T-helper 1 cell treated with Interleukin-12 subunit alpha and Interleukin-12 subunit beta and Interleukin-4 antibody, amounts not matched to agents 30 μg/mL and 1 μg/mL, for 36 hours (primary cell): ENCODE data around the gene ZMAT2.
A peak's percentile ranks its signal among the peaks of the same experiment; 100 is the strongest.
"Not testable (repeated sequence)": the region's sequence is repeated elsewhere in the genome, so short reads cannot be mapped to it uniquely, and the experiment has no call there.

ENCODE experiments used
- H3K27ac Mint-ChIP-seq: one replicate; pipeline ENCODE4 v1.8.0; 2021; ENCODE audit warnings: mild to moderate bottlenecking, mixed read lengths
- H3K27me3 Mint-ChIP-seq: one replicate; pipeline ENCODE4 v1.8.0; 2021; ENCODE audit warnings: low read depth, mixed read lengths
- H3K36me3 Mint-ChIP-seq: one replicate; pipeline ENCODE4 v1.8.0; 2021; ENCODE audit warnings: low read depth, mixed read lengths
- H3K4me1 Mint-ChIP-seq: one replicate; pipeline ENCODE4 v1.8.0; 2021; ENCODE audit warnings: low read depth, mixed read lengths
- H3K4me3 Mint-ChIP-seq: one replicate; pipeline ENCODE4 v1.8.0; 2021; ENCODE audit warnings: mild to moderate bottlenecking, moderate library complexity, mixed read lengths
- H3K9me3 Mint-ChIP-seq: one replicate; pipeline ENCODE4 v1.8.0; 2021; ENCODE audit warnings: mixed read lengths

ZMAT2 gene

DNA sequence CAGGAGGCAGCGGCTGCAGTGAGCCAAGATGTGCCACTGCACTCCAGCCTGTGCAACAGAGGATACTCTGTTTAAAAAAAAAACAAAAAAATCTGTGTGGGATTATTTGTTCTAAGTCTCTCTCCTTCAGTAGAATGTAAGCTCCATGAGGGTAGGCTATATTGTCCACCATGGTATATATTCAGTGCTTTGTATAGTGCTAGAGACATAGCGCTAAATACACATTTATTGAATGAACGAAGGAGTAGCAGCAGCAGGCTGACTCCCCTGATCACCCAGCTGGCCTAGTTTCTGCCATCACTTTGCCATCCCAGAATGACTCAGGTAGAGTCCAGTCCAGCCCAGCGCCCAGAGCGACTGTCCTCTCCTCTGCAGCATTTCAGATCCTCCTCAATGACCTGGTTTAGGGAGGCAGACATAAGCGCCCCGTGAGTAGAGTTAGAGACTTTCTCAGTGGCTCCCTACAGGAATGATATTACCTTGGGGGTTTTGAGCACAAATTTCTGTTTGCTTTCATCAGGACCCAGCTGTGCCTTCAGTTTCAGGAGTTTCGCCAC is 9.8 kb upstream of the ZMAT2 start:
- Mint-ChIP-seq H3K36me3 (peaks cover 12% of the 10 kb centered on the region), H3K4me3 (peak overlapping the region; percentile 100)

GRCh38 chr5:140690941-140691924 is 9.0 kb upstream of the ZMAT2 start, which contains the start of the genes HARS1 and HARS2:
Gene HARS1 (minus strand): TSS chr5:140691370. CDS start chr5:140691304, 66 bp downstream.
Gene HARS2 (plus strand): TSS chr5:140691455. CDS start chr5:140691649, 194 bp downstream.
- peak within 1 kb of the TSS; percentile 100 for H3K4me3 Mint-ChIP-seq
- H3K27me3 Mint-ChIP-seq = no peaks in the 10 kb centered on the region
- H3K9me3 Mint-ChIP-seq = no peaks in the 10 kb centered on the region
- H3K27ac Mint-ChIP-seq = peak within 1 kb of the TSS; percentile 99
- peaks cover 16% of the 10 kb centered on the region for H3K36me3 Mint-ChIP-seq
- peaks cover 32% of the 10 kb centered on the region for H3K4me1 Mint-ChIP-seq

More for the DNA sequence above, 9.8 kb upstream of the ZMAT2 start:
- peaks cover 32% of the 10 kb centered on the region for H3K4me1 Mint-ChIP-seq
- H3K27ac Mint-ChIP-seq = peak overlapping the region; percentile 99
- H3K27me3 Mint-ChIP-seq = no peaks in the 10 kb centered on the region
- H3K9me3 Mint-ChIP-seq = no peaks in the 10 kb centered on the region

DNA sequence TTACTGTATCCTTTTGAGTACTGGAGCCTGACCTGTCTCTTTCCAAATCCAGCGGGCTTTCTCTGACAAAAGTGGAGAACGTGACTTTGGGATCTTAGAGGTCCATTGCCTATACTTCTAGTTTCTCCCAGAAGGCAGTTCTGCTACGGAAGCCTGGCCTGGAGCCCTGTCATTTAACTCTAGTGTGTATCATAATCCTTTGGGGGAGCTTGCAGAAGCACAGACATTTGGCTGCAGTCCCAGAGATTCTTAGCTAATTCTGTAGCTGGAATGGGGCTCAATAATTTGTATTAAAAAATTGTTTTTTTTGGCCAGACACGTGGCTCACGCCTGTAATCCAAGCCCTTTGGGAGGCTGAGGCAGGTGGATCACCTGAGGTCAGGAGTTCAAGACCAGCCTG is 6.0 kb upstream of the ZMAT2 start:
- no peak overlapping the region for H3K27ac Mint-ChIP-seq
- H3K4me3 Mint-ChIP-seq = no peak overlapping the region

GRCh38 chr5:140696891-140697492 is 3.3 kb upstream of the ZMAT2 start:
- H3K27ac Mint-ChIP-seq = no peak overlapping the region
- no peak overlapping the region for H3K4me3 Mint-ChIP-seq
- H3K4me1 Mint-ChIP-seq = peaks cover 26% of the 10 kb centered on the region
- no peaks in the 10 kb centered on the region for H3K9me3 Mint-ChIP-seq
- no peaks in the 10 kb centered on the region for H3K27me3 Mint-ChIP-seq
- H3K36me3 Mint-ChIP-seq = peaks cover 56% of the 10 kb centered on the region

More for the DNA sequence above, 6.0 kb upstream of the ZMAT2 start:
- H3K36me3 Mint-ChIP-seq = peaks cover 42% of the 10 kb centered on the region
- H3K27me3 Mint-ChIP-seq = no peaks in the 10 kb centered on the region
- H3K4me1 Mint-ChIP-seq = peaks cover 23% of the 10 kb centered on the region
- no peaks in the 10 kb centered on the region for H3K9me3 Mint-ChIP-seq

GRCh38 chr5:140707812-140708211 is 7.6 kb downstream of the ZMAT2 start:
- Mint-ChIP-seq H3K27ac (no peak overlapping the region), H3K9me3 (no peaks in the 10 kb centered on the region), H3K27me3 (peaks cover 5% of the 10 kb centered on the region), H3K4me1 (peaks cover 20% of the 10 kb centered on the region), H3K36me3 (peaks cover 28% of the 10 kb centered on the region), H3K4me3 (no peak overlapping the region)

GRCh38 chr5:140708787-140709186 is 8.5 kb downstream of the ZMAT2 start:
- H3K36me3 Mint-ChIP-seq = peaks cover 23% of the 10 kb centered on the region
- H3K4me1 Mint-ChIP-seq = peaks cover 18% of the 10 kb centered on the region
- not testable (repeated sequence) for H3K27ac Mint-ChIP-seq, H3K27me3 Mint-ChIP-seq, H3K4me3 Mint-ChIP-seq, H3K9me3 Mint-ChIP-seq

- peaks cover 9% of the 10 kb centered on the region for H3K27me3 Mint-ChIP-seq
- H3K27ac Mint-ChIP-seq = peak overlapping the region; percentile 98
- H3K9me3 Mint-ChIP-seq = no peaks in the 10 kb centered on the region
- H3K36me3 Mint-ChIP-seq = peaks cover 8% of the 10 kb centered on the region
- H3K4me1 Mint-ChIP-seq = peaks cover 16% of the 10 kb centered on the region
- H3K4me3 Mint-ChIP-seq = peak overlapping the region; percentile 96
Observed at GRCh38 chr5:140710899-140711552, 10.8 kb downstream of the ZMAT2 start.

DNA sequence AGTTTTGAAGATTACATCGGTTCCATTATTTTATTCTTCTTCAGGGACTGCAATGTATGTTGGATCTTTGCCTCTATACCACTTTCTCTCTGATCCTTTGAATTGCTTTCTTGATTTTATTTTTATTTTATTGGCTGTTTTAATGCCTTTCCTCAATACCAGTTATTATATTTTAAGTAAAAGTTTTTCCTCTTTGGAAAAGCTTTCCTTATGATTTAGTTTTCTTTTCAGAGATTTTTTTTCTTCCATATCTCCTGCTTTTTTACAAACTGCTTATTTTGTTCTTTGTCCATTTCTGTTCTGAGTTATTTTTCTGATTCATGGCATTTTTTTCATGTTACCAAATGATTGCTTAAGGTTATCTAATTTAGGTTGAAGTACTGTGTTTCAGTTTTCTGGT is 11.5 kb downstream of the ZMAT2 start:
- H3K27ac Mint-ChIP-seq = peak overlapping the region; percentile 98

DNA sequence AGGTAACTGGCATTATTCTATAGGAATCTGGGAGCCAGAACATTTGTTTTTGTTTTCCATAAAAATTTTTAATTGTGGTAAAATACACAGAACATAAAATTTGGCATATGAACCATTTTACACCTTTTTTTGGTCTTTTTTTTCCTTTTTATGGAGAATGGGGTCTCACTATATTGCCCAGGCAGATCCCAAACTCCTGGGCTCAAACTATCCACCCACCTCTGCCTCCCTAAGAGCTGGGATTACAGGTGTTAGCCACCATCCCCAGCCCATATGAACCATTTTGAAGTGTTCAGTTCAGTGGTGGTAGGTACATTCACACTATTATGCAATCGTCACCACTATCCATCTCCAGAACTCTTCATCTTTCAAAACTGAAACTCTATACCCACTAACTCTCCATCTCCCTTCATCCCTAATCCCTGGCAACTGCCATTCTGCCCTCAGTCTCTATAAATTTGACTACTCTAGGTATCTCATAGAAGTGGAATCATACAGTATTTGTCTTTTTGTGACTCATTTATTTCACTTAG is 13.4 kb downstream of the ZMAT2 start:
- Mint-ChIP-seq H3K9me3 (no peaks in the 10 kb centered on the region), H3K4me1 (peaks cover 20% of the 10 kb centered on the region), H3K27ac (no peak overlapping the region), H3K36me3 (no peaks in the 10 kb centered on the region), H3K4me3 (no peak overlapping the region), H3K27me3 (peaks cover 9% of the 10 kb centered on the region)

More for the DNA sequence above, 11.5 kb downstream of the ZMAT2 start:
- H3K27me3 Mint-ChIP-seq = peaks cover 9% of the 10 kb centered on the region
- peaks cover 2% of the 10 kb centered on the region for H3K36me3 Mint-ChIP-seq
- no peaks in the 10 kb centered on the region for H3K9me3 Mint-ChIP-seq
- H3K4me1 Mint-ChIP-seq = peaks cover 16% of the 10 kb centered on the region
- H3K4me3 Mint-ChIP-seq = peak overlapping the region; percentile 96

GRCh38 chr5:140716238-140716637 is 16.0 kb downstream of the ZMAT2 start:
- not testable (repeated sequence) for H3K9me3 Mint-ChIP-seq, H3K27ac Mint-ChIP-seq, H3K36me3 Mint-ChIP-seq, H3K4me3 Mint-ChIP-seq
- peaks cover 15% of the 10 kb centered on the region for H3K4me1 Mint-ChIP-seq
- H3K27me3 Mint-ChIP-seq = peaks cover 13% of the 10 kb centered on the region

GRCh38 chr5:140718266-140718592 is 18.0 kb downstream of the ZMAT2 start:
- peaks cover 6% of the 10 kb centered on the region for H3K4me1 Mint-ChIP-seq
- H3K27me3 Mint-ChIP-seq = peaks cover 15% of the 10 kb centered on the region
- peak overlapping the region; percentile 55 for H3K4me3 Mint-ChIP-seq
- no peaks in the 10 kb centered on the region for H3K36me3 Mint-ChIP-seq
- peak overlapping the region; percentile 34 for H3K27ac Mint-ChIP-seq
- no peaks in the 10 kb centered on the region for H3K9me3 Mint-ChIP-seq

- not testable (repeated sequence) for H3K4me3 Mint-ChIP-seq, H3K27ac Mint-ChIP-seq, H3K36me3 Mint-ChIP-seq, H3K9me3 Mint-ChIP-seq
- H3K27me3 Mint-ChIP-seq = peaks cover 11% of the 10 kb centered on the region
- H3K4me1 Mint-ChIP-seq = peaks cover 11% of the 10 kb centered on the region
Observed at GRCh38 chr5:140720738-140721137, 20.5 kb downstream of the ZMAT2 start.

DNA sequence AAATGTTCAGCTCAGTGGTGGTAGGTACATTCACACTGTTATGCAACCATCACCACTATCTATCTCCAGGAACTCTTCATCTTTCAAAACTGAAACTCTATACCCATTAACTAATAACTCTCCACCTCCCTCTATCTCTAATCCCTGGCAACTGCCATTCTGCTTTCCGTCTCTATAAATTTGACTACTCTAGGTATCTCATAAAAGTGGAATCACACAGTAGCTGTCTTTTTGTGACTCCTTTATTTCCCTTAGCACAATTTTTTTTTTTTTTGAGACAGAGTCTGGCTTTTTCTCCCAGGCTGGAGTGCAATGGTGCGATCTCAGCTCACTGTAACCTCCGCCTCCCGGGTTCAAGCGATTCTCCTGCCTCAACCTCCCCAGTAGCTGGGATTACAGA is 21.1 kb downstream of the ZMAT2 start:
- Mint-ChIP-seq H3K27me3 (peaks cover 11% of the 10 kb centered on the region), H3K4me1 (peaks cover 17% of the 10 kb centered on the region)
- H3K9me3 Mint-ChIP-seq, H3K27ac Mint-ChIP-seq, H3K36me3 Mint-ChIP-seq, H3K4me3 Mint-ChIP-seq: not testable (repeated sequence)
